ENCODE measurements around the gene SULT4A1.

SULT4A1 gene

GRCh38 chr22:43854121-43854785, 8.1 kb downstream of the SULT4A1 start:
- Histone ChIP-seq H3K4me2 (ENCODE audit: insufficient read depth, low read length) (no peak overlapping the region), H3K4me1 (ENCODE audit: insufficient read depth, low read length) (no peaks in the 10 kb centered on the region), H3K27me3 (ENCODE audit: insufficient read depth, low read length, poor library complexity) (no peaks in the 10 kb centered on the region), H3K4me3 (ENCODE audit: low read depth in 1 of 2, low read length in 2 of 2) (no peak overlapping the region), H3K79me2 (ENCODE audit: insufficient read depth, low read length) (no peaks in the 10 kb centered on the region), H3K9me3 (ENCODE audit: insufficient read depth, low read length, severe bottlenecking) (peaks cover 2% of the 10 kb centered on the region), H2AFZ (ENCODE audit: low read depth, low read length) (no peak overlapping the region), H3K9ac (ENCODE audit: low read depth, low read length) (no peak overlapping the region), H3K27ac (ENCODE audit: low read length) (no peak overlapping the region), H4K20me1 (ENCODE audit: insufficient read depth, low read length) (0 out of 2 replicates have a peak, but pooled peaks cover 4% of the 10 kb centered on the region), H3K36me3 (ENCODE audit: insufficient read depth, low read length) (no peaks in the 10 kb centered on the region)
- ATAC-seq (ENCODE audit: insufficient read depth, low read depth) (no peak), DNase-seq (no peak)
- TF ChIP-seq, protein P1, sequence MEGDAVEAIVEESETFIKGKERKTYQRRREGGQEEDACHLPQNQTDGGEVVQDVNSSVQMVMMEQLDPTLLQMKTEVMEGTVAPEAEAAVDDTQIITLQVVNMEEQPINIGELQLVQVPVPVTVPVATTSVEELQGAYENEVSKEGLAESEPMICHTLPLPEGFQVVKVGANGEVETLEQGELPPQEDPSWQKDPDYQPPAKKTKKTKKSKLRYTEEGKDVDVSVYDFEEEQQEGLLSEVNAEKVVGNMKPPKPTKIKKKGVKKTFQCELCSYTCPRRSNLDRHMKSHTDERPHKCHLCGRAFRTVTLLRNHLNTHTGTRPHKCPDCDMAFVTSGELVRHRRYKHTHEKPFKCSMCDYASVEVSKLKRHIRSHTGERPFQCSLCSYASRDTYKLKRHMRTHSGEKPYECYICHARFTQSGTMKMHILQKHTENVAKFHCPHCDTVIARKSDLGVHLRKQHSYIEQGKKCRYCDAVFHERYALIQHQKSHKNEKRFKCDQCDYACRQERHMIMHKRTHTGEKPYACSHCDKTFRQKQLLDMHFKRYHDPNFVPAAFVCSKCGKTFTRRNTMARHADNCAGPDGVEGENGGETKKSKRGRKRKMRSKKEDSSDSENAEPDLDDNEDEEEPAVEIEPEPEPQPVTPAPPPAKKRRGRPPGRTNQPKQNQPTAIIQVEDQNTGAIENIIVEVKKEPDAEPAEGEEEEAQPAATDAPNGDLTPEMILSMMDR (IDR thresholded peaks at IDR 0.05; ENCODE audit: borderline replicate concordance, extremely low read depth, low read length, poor library complexity, severe bottlenecking) = no peak
- no peak for TF ChIP-seq EZH2 (IDR thresholded peaks at IDR 0.05; ENCODE audit: borderline replicate concordance, low read depth, low read length, severe bottlenecking)

DNA sequence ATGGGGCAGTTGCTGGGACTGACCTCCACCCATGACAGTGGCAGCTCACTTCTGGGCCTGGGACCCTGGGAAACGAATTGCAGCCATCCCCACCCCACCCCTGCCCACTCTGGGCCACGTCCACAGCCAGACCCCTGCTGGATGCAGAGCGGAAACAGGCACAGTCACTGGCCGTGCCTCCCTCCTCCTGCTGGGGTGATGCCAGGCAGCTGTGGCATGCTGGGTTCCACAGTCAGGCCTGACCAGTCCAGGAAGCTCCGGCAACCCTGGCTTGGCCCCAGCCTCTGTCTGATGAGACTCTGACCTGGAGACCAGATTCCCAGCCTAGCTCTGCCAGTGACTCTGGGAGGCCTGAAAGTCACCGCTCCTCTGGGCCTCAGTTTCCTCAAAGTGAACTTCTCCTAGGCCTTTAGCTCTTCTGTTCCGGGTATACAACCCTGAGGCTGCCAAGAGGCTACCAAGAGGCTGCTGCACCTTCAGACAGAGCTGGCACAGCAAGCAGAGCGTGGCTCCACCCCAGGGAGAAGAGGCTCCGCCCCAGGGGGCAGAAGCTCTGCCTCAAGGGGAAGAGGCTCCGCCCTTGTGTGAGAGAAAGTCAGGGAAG, 8.9 kb downstream of the SULT4A1 start:
- peaks cover 2% of the 10 kb centered on the region for H3K9me3 ChIP-seq (ENCODE audit: insufficient read depth, low read length, severe bottlenecking)
- H3K4me3 ChIP-seq (ENCODE audit: low read depth in 1 of 2, low read length in 2 of 2) = no peak overlapping the region
- ATAC-seq (ENCODE audit: insufficient read depth, low read depth) = no peak

DNA sequence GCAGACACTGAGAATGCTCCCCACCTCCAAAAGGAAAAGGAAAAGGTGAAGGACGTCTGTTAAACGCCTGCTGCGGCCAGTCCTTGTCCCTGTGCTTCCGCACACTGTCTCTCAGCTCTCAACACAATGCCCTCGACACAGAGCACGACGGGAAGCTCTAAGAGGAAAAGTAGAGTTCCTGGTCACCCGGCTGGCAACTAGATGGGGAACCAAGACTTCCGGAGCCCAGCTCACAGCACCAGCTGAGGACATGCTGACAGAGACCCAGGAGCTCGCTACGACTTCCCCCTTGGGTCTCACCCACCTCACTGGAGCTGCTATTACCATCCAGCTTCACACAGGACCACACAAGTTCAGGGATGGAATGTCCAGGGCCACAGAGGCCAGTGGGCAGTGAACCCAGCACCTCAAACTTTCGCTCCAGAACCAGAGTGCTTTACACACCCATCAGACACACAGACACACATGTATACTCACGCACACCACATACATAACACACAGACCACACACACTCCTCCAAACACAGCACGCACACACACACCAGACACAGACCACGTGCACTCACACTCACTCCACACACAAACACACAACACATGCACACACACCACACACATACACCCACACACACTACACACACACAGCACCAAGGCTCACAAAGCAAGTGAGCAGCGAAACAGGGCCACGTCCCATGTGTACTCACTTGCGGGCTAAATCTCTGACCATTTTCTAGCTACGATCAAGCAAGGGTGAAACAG, 9.6 kb downstream of the SULT4A1 start:
- ATAC-seq (ENCODE audit: insufficient read depth, low read depth) (no peak), DNase-seq (no peak)
- H2AFZ ChIP-seq (ENCODE audit: low read depth, low read length) = no peak overlapping the region
- peaks cover 3% of the 10 kb centered on the region; the same call in 1 of the 2 replicates for H4K20me1 ChIP-seq (ENCODE audit: insufficient read depth, low read length)
- H3K9me3 ChIP-seq (ENCODE audit: insufficient read depth, low read length, severe bottlenecking) = peaks cover 2% of the 10 kb centered on the region
- H3K79me2 ChIP-seq (ENCODE audit: insufficient read depth, low read length) = no peaks in the 10 kb centered on the region
- H3K4me2 ChIP-seq (ENCODE audit: insufficient read depth, low read length) = no peak overlapping the region
- H3K4me3 ChIP-seq (ENCODE audit: low read depth in 1 of 2, low read length in 2 of 2) = no peak overlapping the region
- no peaks in the 10 kb centered on the region for H3K4me1 ChIP-seq (ENCODE audit: insufficient read depth, low read length)
- no peak overlapping the region for H3K9ac ChIP-seq (ENCODE audit: low read depth, low read length)
- H3K27me3 ChIP-seq (ENCODE audit: insufficient read depth, low read length, poor library complexity) = no peaks in the 10 kb centered on the region
- TF ChIP-seq, protein P1 (IDR thresholded peaks at IDR 0.05; ENCODE audit: borderline replicate concordance, extremely low read depth, low read length, poor library complexity, severe bottlenecking) = no peak
- TF ChIP-seq EZH2 (IDR thresholded peaks at IDR 0.05; ENCODE audit: borderline replicate concordance, low read depth, low read length, severe bottlenecking) = no peak
- H3K27ac ChIP-seq (ENCODE audit: low read length) = no peak overlapping the region
- H3K36me3 ChIP-seq (ENCODE audit: insufficient read depth, low read length) = no peaks in the 10 kb centered on the region

More for the DNA sequence above, 8.9 kb downstream of the SULT4A1 start:
- Histone ChIP-seq H3K27ac (ENCODE audit: low read length) (no peak overlapping the region), H3K4me1 (ENCODE audit: insufficient read depth, low read length) (no peaks in the 10 kb centered on the region), H3K79me2 (ENCODE audit: insufficient read depth, low read length) (no peaks in the 10 kb centered on the region), H3K27me3 (ENCODE audit: insufficient read depth, low read length, poor library complexity) (no peaks in the 10 kb centered on the region), H3K9ac (ENCODE audit: low read depth, low read length) (no peak overlapping the region), H3K36me3 (ENCODE audit: insufficient read depth, low read length) (no peaks in the 10 kb centered on the region), H4K20me1 (ENCODE audit: insufficient read depth, low read length) (peaks cover 5% of the 10 kb centered on the region; the same call in 1 of the 2 replicates), H3K4me2 (ENCODE audit: insufficient read depth, low read length) (no peak overlapping the region), H2AFZ (ENCODE audit: low read depth, low read length) (no peak overlapping the region)
- no peak for TF ChIP-seq EZH2 (IDR thresholded peaks at IDR 0.05; ENCODE audit: borderline replicate concordance, low read depth, low read length, severe bottlenecking)
- TF ChIP-seq, protein P1 (IDR thresholded peaks at IDR 0.05; ENCODE audit: borderline replicate concordance, extremely low read depth, low read length, poor library complexity, severe bottlenecking) = no peak
- no peak for DNase-seq

Data from DND-41 (cell line).